Measurements from ENCODE around the gene KCNH3. TPM values are rescaled to one million over a fixed set of nuclear protein-coding genes. Genes with fewer than 3 reads are reported as not detected.

KCNH3 gene
- total RNA-seq, 2 experiments from 2014 or later, result 0.06 to 0.57 TPM

- no peaks in the 10 kb centered on the region for H4K20me1 ChIP-seq (ENCODE audit: insufficient read depth, low read length)
- H3K36me3 ChIP-seq (ENCODE audit: insufficient read depth, low read length), result peaks cover 9% of the 10 kb centered on the region; the same call in 1 of the 2 replicates
- no peaks in the 10 kb centered on the region for H3K79me2 ChIP-seq (ENCODE audit: insufficient read depth, low read depth, low read length)
- no peaks in the 10 kb centered on the region for H3K9me2 ChIP-seq (ENCODE audit: insufficient read depth, low read length)
- H3K4me2 ChIP-seq (ENCODE audit: low read length), result peak overlapping the region; percentile 46
- H2AFZ ChIP-seq (ENCODE audit: low read length), result peak overlapping the region; percentile 77
- H3K4me3 ChIP-seq (ENCODE audit: low read depth, low read length, poor library complexity, severe bottlenecking), result no peak overlapping the region
- H3K9me3 ChIP-seq (ENCODE audit: low read length), result no peaks in the 10 kb centered on the region
- peaks cover 19% of the 10 kb centered on the region for H3K4me1 ChIP-seq (ENCODE audit: insufficient read depth, low read length, poor library complexity, severe bottlenecking)
- POLR2A ChIA-PET, result interaction anchor here (1.1 to 1.4 kb wide), 2 partner anchors 10 kb away, joined by 4 to 5 read pairs; no protein-coding TSS in a partner anchor
- H3K27ac ChIP-seq (ENCODE audit: low read depth, low read length, poor library complexity, severe bottlenecking), result no peak overlapping the region
- intact Hi-C loops (cut with micrococcal nuclease; ENCODE audit: unreplicated experiment), result loop anchor here (5.0 kb wide), 1 partner anchor 70 kb away; the partner anchor contains the start of gene PRPF40B
- DNase-seq (ENCODE audit: low spot score), result no peak
- BruUV-seq (replicated peaks), result no TSS peak
- CTCF ChIA-PET (ENCODE audit: unreplicated experiment), result interaction anchor here (0.6 kb wide), 1 partner anchor 194 kb away, joined by 3 read pairs; no protein-coding TSS in a partner anchor
- TF ChIP-seq EZH2phosphoT487 (IDR thresholded peaks at IDR 0.05; ENCODE audit: borderline replicate concordance, low read depth, low read length), result no peak
- no peak for TF ChIP-seq CTCF (conservative IDR thresholded peaks at IDR 0.05; ENCODE audit: low read length)
These were observed 13.2 kb downstream of the KCNH3 start for GRCh38 chr12:49552014-49552413.

- H3K79me2 ChIP-seq (ENCODE audit: insufficient read depth, low read depth, low read length), result no peaks in the 10 kb centered on the region
- POLR2A ChIA-PET, result interaction anchor here (0.7 to 1.4 kb wide), 3 partner anchors 10 to 39 kb away, joined by 3 to 5 read pairs (median 4); no protein-coding TSS in a partner anchor
- H4K20me1 ChIP-seq (ENCODE audit: insufficient read depth, low read length), result no peaks in the 10 kb centered on the region
- peaks cover 19% of the 10 kb centered on the region for H3K4me1 ChIP-seq (ENCODE audit: insufficient read depth, low read length, poor library complexity, severe bottlenecking)
- no peak overlapping the region for H3K4me3 ChIP-seq (ENCODE audit: low read depth, low read length, poor library complexity, severe bottlenecking)
- H3K27ac ChIP-seq (ENCODE audit: low read depth, low read length, poor library complexity, severe bottlenecking), result no peak overlapping the region
- peaks cover 14% of the 10 kb centered on the region; the same call in 1 of the 2 replicates for H3K36me3 ChIP-seq (ENCODE audit: insufficient read depth, low read length)
- BruUV-seq (replicated peaks), result no TSS peak
- intact Hi-C loops (cut with micrococcal nuclease; ENCODE audit: unreplicated experiment), result loop anchor here (5.0 kb wide), 1 partner anchor 70 kb away; the partner anchor contains the start of gene PRPF40B
- no peaks in the 10 kb centered on the region for H3K9me3 ChIP-seq (ENCODE audit: low read length)
- no peaks in the 10 kb centered on the region for H3K9me2 ChIP-seq (ENCODE audit: insufficient read depth, low read length)
- peak; percentile 65 for DNase-seq (ENCODE audit: low spot score)
- H2AFZ ChIP-seq (ENCODE audit: low read length), result peak overlapping the region; percentile 77
- no peak for TF ChIP-seq CTCF (conservative IDR thresholded peaks at IDR 0.05; ENCODE audit: low read length)
- no peak for TF ChIP-seq EZH2phosphoT487 (IDR thresholded peaks at IDR 0.05; ENCODE audit: borderline replicate concordance, low read depth, low read length)
- CTCF ChIA-PET (ENCODE audit: unreplicated experiment), result interaction anchor here (0.6 to 0.9 kb wide), 2 partner anchors 39 to 194 kb away, joined by 3 to 6 read pairs; no protein-coding TSS in a partner anchor
- peak overlapping the region; percentile 46 for H3K4me2 ChIP-seq (ENCODE audit: low read length)
These were observed 13.6 kb downstream of the KCNH3 start for GRCh38 chr12:49552425-49552824.

- POLR2A ChIA-PET, result interaction anchor here (0.7 to 1.5 kb wide), 6 partner anchors 10 to 230 kb away, joined by 3 to 5 read pairs (median 3); partner anchors contain the start of gene TROAP
- H3K79me2 ChIP-seq (ENCODE audit: insufficient read depth, low read depth, low read length), result no peaks in the 10 kb centered on the region
These were observed 14.1 kb downstream of the KCNH3 start for GRCh38 chr12:49552899-49553298.

More at GRCh38 chr12:49552899-49553298, 14.1 kb downstream of the KCNH3 start:
- H3K4me2 ChIP-seq (ENCODE audit: low read length), result peak overlapping the region; percentile 46
- H4K20me1 ChIP-seq (ENCODE audit: insufficient read depth, low read length), result no peaks in the 10 kb centered on the region
- no peak overlapping the region for H3K27ac ChIP-seq (ENCODE audit: low read depth, low read length, poor library complexity, severe bottlenecking)
- TF ChIP-seq EZH2phosphoT487 (IDR thresholded peaks at IDR 0.05; ENCODE audit: borderline replicate concordance, low read depth, low read length) (no peak), CTCF (conservative IDR thresholded peaks at IDR 0.05; ENCODE audit: low read length) (no peak)
- H3K36me3 ChIP-seq (ENCODE audit: insufficient read depth, low read length), result peaks cover 17% of the 10 kb centered on the region; the same call in 1 of the 2 replicates
- DNase-seq (ENCODE audit: low spot score), result no peak
- peaks cover 19% of the 10 kb centered on the region for H3K4me1 ChIP-seq (ENCODE audit: insufficient read depth, low read length, poor library complexity, severe bottlenecking)
- CTCF ChIA-PET (ENCODE audit: unreplicated experiment), result interaction anchor here (0.7 to 1.5 kb wide), 4 partner anchors 24 to 196 kb away, joined by 3 to 6 read pairs (median 4); no protein-coding TSS in a partner anchor
- H2AFZ ChIP-seq (ENCODE audit: low read length), result peak overlapping the region; percentile 77
- H3K4me3 ChIP-seq (ENCODE audit: low read depth, low read length, poor library complexity, severe bottlenecking), result no peak overlapping the region
- BruUV-seq (replicated peaks), result no TSS peak
- no peaks in the 10 kb centered on the region for H3K9me3 ChIP-seq (ENCODE audit: low read length)
- intact Hi-C loops (cut with micrococcal nuclease; ENCODE audit: unreplicated experiment), result loop anchor here (1.0 to 5.0 kb wide), 3 partner anchors 27 to 195 kb away; partner anchors contain the start of gene PRPF40B
- no peaks in the 10 kb centered on the region for H3K9me2 ChIP-seq (ENCODE audit: insufficient read depth, low read length)
